ENCODE results near the gene NRXN3. TPM values are rescaled to one million over a fixed set of nuclear protein-coding genes. Genes with fewer than 3 reads are reported as not detected.

Gene NRXN3
- total and polyA plus RNA-seq, 4 donors: 0.07 to 1.2 (median 0.23) TPM

GRCh38 chr14:79576424-79576823 lies 1406.3 kb downstream of the NRXN3 start:
- H3K27ac ChIP-seq (ENCODE audit: low read depth in 1 of 2, low read length in 2 of 2): no peak overlapping the region
- no peaks in the 10 kb centered on the region for H3K4me1 ChIP-seq (ENCODE audit: control insufficient read depth in 4 of 4, insufficient read depth in 4 of 4, low read length in 3 of 4)
- TF ChIP-seq MAX (IDR thresholded peaks at IDR 0.05) (no peak), CTCF (IDR thresholded peaks at IDR 0.05; ENCODE audit: low read depth, low read length, missing input control) (no peak), ZBTB33 (IDR thresholded peaks at IDR 0.05) (no peak), ATF3 (IDR thresholded peaks at IDR 0.05) (no peak), FOXA1 (IDR thresholded peaks at IDR 0.05) (no peak), SP1 (IDR thresholded peaks at IDR 0.05) (no peak), RXRA (IDR thresholded peaks at IDR 0.05) (no peak), RAD21 (IDR thresholded peaks at IDR 0.05) (no peak), TAF1 (conservative IDR thresholded peaks at IDR 0.05) (no peak), EGR1 (IDR thresholded peaks at IDR 0.05; ENCODE audit: low read depth in 2 of 2) (no peak), HNF4A (conservative IDR thresholded peaks at IDR 0.05) (no peak), NR2F2 (IDR thresholded peaks at IDR 0.05) (no peak), GABPA (IDR thresholded peaks at IDR 0.05 in 1 of 2, conservative IDR thresholded peaks at IDR 0.05 in 1 of 2) (no peak), JUND (IDR thresholded peaks at IDR 0.05) (no peak), REST (IDR thresholded peaks at IDR 0.05) (no peak), HNF4G (IDR thresholded peaks at IDR 0.05) (no peak), YY1 (IDR thresholded peaks at IDR 0.05) (no peak), FOXA2 (IDR thresholded peaks at IDR 0.05) (no peak)
- no peak overlapping the region for H3K9ac ChIP-seq (ENCODE audit: low read depth in 1 of 2, low read length in 2 of 2)
- H3K36me3 ChIP-seq (ENCODE audit: control insufficient read depth in 4 of 4, insufficient read depth in 3 of 4, low read depth in 1 of 4, low read length in 3 of 4): no peaks in the 10 kb centered on the region
- no peaks in the 10 kb centered on the region for H3K27me3 ChIP-seq (ENCODE audit: control insufficient read depth in 4 of 4, insufficient read depth in 4 of 4, low read length in 3 of 4)
- no peak for DNase-seq (ENCODE audit: low spot score)
- H3K4me3 ChIP-seq (ENCODE audit: low read depth in 1 of 3, low read length in 3 of 3): no peak overlapping the region
- WGBS: 67% methylated on average over 4 of the region's 4 CpGs
- H3K9me3 ChIP-seq (ENCODE audit: control insufficient read depth in 4 of 4, low read length in 3 of 4): no peaks in the 10 kb centered on the region
